Tibial nerve (tissue), 4 donors: ENCODE results near the gene ZMAT2.

Source experiments
- EP300 ChIP-seq, 2 donors: sonication (generic); formaldehyde crosslinking; IDR thresholded peaks; one replicate each; pipeline ENCODE4 v1.6.1; 2017; ENCODE audit warnings: antibody characterized with exemption in 2 of 2, mild to moderate bottlenecking in 1 of 2
- TF ChIP-seq, protein P1 (sequence below), 5 experiments: fragments of 200-600 bp in 3 of 5; fragments of 450-650 bp in 2 of 5; sonication (generic) in 3 of 5; IDR thresholded peaks; one replicate each; pipeline ENCODE4 v1.5.1; 2016 to 2019; ENCODE audit warnings: antibody characterized with exemption in 5 of 5, mild to moderate bottlenecking in 3 of 5, moderate library complexity in 2 of 5

- TF ChIP-seq EP300 (IDR thresholded peaks at IDR 0.05), result no peak
- TF ChIP-seq, protein P1, sequence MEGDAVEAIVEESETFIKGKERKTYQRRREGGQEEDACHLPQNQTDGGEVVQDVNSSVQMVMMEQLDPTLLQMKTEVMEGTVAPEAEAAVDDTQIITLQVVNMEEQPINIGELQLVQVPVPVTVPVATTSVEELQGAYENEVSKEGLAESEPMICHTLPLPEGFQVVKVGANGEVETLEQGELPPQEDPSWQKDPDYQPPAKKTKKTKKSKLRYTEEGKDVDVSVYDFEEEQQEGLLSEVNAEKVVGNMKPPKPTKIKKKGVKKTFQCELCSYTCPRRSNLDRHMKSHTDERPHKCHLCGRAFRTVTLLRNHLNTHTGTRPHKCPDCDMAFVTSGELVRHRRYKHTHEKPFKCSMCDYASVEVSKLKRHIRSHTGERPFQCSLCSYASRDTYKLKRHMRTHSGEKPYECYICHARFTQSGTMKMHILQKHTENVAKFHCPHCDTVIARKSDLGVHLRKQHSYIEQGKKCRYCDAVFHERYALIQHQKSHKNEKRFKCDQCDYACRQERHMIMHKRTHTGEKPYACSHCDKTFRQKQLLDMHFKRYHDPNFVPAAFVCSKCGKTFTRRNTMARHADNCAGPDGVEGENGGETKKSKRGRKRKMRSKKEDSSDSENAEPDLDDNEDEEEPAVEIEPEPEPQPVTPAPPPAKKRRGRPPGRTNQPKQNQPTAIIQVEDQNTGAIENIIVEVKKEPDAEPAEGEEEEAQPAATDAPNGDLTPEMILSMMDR (IDR thresholded peaks at IDR 0.05), result no peak
Measured at GRCh38 chr5:140741967-140742366, 41.7 kb downstream of the ZMAT2 start.
